HG03575 (cell line): ENCODE results near the gene LAMA3.
"Not testable (repeated sequence)": the region's sequence is repeated elsewhere in the genome, so short reads cannot be mapped to it uniquely, and the experiment has no call there.

Experiments
- ATAC-seq: cut with Tn5 transposase; IDR thresholded peaks from one replicate; pipeline ENCODE4 v1.9.1; 2021; ENCODE audit not compliant: unreplicated experiment, insufficient number of reproducible peaks, low FRiP score; ENCODE audit errors: extremely low read depth

LAMA3 gene

GRCh38 chr18:23703057-23703986 lies 14.1 kb downstream of the LAMA3 start:
- ATAC-seq = no peak

- ATAC-seq = no peak
These were observed 14.7 kb downstream of the LAMA3 start for GRCh38 chr18:23703987-23704384.

GRCh38 chr18:23704806-23705205 lies 15.6 kb downstream of the LAMA3 start:
- no peak for ATAC-seq

GRCh38 chr18:23706971-23707640 lies 17.9 kb downstream of the LAMA3 start:
- ATAC-seq = no peak

- ATAC-seq = no peak
These were observed 20.8 kb downstream of the LAMA3 start for GRCh38 chr18:23710068-23710527.

- no peak for ATAC-seq
These were observed 21.7 kb downstream of the LAMA3 start for GRCh38 chr18:23710946-23711345.

- ATAC-seq = no peak
These were observed 22.2 kb downstream of the LAMA3 start for GRCh38 chr18:23711426-23711825.

GRCh38 chr18:23712445-23712844 lies 23.2 kb downstream of the LAMA3 start:
- ATAC-seq = no peak

- ATAC-seq = no peak
These were observed 25.3 kb downstream of the LAMA3 start for GRCh38 chr18:23714576-23714975.

GRCh38 chr18:23716079-23716478 lies 26.8 kb downstream of the LAMA3 start:
- not testable (repeated sequence) for ATAC-seq

- ATAC-seq = no peak
These were observed 27.3 kb downstream of the LAMA3 start for GRCh38 chr18:23716516-23716915.

GRCh38 chr18:23716966-23717365 lies 27.7 kb downstream of the LAMA3 start:
- no peak for ATAC-seq

GRCh38 chr18:23718243-23718720 lies 29.0 kb downstream of the LAMA3 start:
- ATAC-seq = no peak

- ATAC-seq = no peak
These were observed 29.5 kb downstream of the LAMA3 start for GRCh38 chr18:23718731-23719130.

- ATAC-seq = no peak
These were observed 30.5 kb downstream of the LAMA3 start for GRCh38 chr18:23719634-23720201.

GRCh38 chr18:23721696-23722480 lies 32.6 kb downstream of the LAMA3 start:
- ATAC-seq = no peak

- no peak for ATAC-seq
These were observed 33.4 kb downstream of the LAMA3 start for GRCh38 chr18:23722646-23723045.

- no peak for ATAC-seq
These were observed 33.9 kb downstream of the LAMA3 start for GRCh38 chr18:23723121-23723520.

GRCh38 chr18:23724681-23725080 lies 35.4 kb downstream of the LAMA3 start:
- no peak for ATAC-seq
